A673 (cell line): ENCODE results near the gene DOCK1.

ENCODE experiments used
- CTCF ChIP-seq: fragments of 300-800, 200-600 bp; sonication (generic); conservative IDR thresholded peaks from 2 replicates; pipeline ENCODE4 v1.5.1; 2017; ENCODE audit warnings: low read depth, mild to moderate bottlenecking, antibody characterized with exemption, low read length, moderate library complexity, mixed read lengths
- EZH2 ChIP-seq: fragments of 200-600 bp; sonication (generic); IDR thresholded peaks from 2 replicates; pipeline ENCODE4 v1.6.1; 2017; ENCODE audit warnings: borderline replicate concordance, low read depth, mild to moderate bottlenecking, mixed read lengths, antibody characterized with exemption, low read length; ENCODE audit not compliant: poor library complexity, severe bottlenecking

- no peak for TF ChIP-seq CTCF
- TF ChIP-seq EZH2: no peak
Measured at GRCh38 chr10:127090138-127090537, 184.9 kb downstream of the DOCK1 start.
